ENCODE measurements around the gene KRT3. TPM values are rescaled to one million over a fixed set of nuclear protein-coding genes. Genes with fewer than 3 reads are reported as not detected.

The KRT3 gene
- total RNA-seq, 5 donors from 2014 or later (not counting 1 experiment from before 2014, with no cell fraction given), result not detected

DNA sequence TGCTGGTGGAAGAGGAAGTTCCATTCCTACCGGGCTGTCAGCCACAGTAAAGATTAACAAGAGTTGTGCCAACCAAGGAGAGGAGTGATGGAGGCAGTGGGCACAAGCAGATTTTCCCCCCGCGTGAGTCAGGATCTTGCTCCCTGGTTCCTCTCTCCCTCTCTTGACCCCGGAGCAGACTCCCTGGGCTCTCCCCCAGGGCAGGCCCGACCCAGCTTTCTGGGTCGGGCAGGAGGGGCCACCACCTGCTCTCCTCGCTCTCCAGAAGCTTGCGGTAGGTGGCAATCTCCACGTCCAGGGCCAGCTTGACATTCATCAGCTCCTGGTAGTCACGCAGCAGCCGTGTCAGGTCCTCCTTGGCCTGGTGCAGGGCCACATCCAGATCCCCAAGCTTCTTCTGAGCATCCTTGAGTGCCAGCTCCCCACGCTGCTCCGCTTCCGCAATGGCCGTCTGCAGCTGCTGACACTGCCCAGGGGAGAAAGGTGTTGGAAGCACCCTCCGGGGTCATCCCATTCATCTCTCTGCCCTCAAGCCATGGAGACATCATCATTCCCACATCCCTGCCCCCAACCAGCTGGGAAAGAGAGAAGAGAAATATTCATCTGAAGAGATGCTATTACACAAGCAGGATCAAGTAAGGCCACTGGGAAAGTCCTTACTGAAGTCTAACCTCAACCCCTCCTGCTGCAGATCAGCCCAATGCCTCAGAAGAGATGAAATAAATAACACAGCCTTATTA is 27.0 kb upstream of the KRT3 start:
- Mint-ChIP-seq H3K4me1 (peaks cover 2 to 10% (median 4%) of the 10 kb centered on the region in 3 donors), H3K9me3 (no peaks in the 10 kb centered on the region), H3K4me3 (no peak overlapping the region), H3K36me3 (no peaks in the 10 kb centered on the region), H3K27ac (no peak overlapping the region), H3K27me3 (peaks cover 0 to 11% of the 10 kb centered on the region in 2 donors)
- 66% methylated on average over 10 of the region's 16 CpGs for WGBS (ENCODE audit: insufficient coverage)
- Histone ChIP-seq H3K4me3 (ENCODE audit: control insufficient read depth in 1 of 2, extremely low read depth in 1 of 2, low read length in 1 of 2) (no peak overlapping the region), H3K27me3 (replicated peaks in 1 of 2; ENCODE audit: control insufficient read depth in 2 of 2, extremely low read depth in 1 of 2, insufficient read depth in 2 of 2, low read length in 1 of 2) (peaks cover 0 to 28% of the 10 kb centered on the region in 2 experiments), H3K9me3 (no peaks in the 10 kb centered on the region), H3K4me1 (ENCODE audit: control insufficient read depth in 1 of 2, extremely low read depth in 1 of 2, insufficient read depth in 2 of 2, low read length in 2 of 2) (peaks cover 3 to 4% of the 10 kb centered on the region in 2 experiments), H3K36me3 (ENCODE audit: control insufficient read depth in 2 of 2, extremely low read depth in 1 of 2, insufficient read depth in 1 of 2, low read length in 1 of 2) (no peaks in the 10 kb centered on the region), H3K27ac (ENCODE audit: low read length) (no peak overlapping the region)
- ChIA-PET CTCF (no interaction called here), POLR2A (no interaction called here)
- no peak for ATAC-seq (replicated peaks in 1 of 4)
- no peak for DNase-seq

DNA sequence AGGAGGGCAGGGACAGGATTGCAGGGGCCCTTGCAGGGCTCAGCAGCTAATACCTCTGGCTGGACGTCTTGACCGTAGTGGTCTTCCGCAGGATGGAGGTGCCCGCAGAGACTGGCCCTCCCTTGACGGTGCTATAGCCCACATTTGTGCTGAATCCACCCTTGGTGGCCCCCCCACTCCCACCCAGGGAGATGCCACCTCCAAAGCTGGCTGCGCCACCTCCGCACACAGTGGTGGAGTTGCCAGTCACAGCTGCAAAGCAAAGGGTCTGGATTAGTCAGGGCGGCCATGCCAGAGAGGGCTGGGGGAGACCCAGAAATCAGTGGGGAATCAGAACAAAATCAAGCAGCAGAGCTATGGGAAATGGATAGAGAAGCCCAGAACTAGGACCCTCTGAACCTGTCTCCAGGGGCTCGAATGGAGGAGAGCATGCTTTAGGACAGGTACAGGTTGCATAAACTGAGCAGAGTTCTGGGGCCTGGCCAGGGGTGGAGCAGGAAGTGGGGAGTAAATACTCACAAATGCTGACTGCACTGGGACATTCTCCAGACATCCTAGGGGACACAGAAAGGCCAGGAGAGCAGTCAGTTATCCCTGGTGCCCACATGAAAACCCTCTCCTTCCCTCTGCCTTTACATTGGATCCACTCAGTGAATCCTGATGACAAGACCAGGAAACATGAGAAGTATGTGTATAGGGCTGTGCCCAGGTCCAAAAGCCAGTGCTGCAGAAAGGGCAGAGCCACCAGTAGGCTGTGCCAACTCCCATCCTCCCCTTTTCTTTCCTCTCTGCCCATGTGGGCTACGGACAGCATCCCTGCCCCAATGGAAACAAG is 26.1 kb upstream of the KRT3 start:
- Mint-ChIP-seq H3K4me3 (no peak overlapping the region), H3K36me3 (no peaks in the 10 kb centered on the region), H3K27ac (no peak overlapping the region), H3K4me1 (peaks cover 10 to 14% (median 12%) of the 10 kb centered on the region in 3 donors), H3K27me3 (peaks cover 0 to 15% of the 10 kb centered on the region in 2 donors), H3K9me3 (no peaks in the 10 kb centered on the region)
- Histone ChIP-seq H3K4me1 (ENCODE audit: control insufficient read depth in 1 of 2, extremely low read depth in 1 of 2, insufficient read depth in 2 of 2, low read length in 2 of 2) (peaks cover 10 to 12% of the 10 kb centered on the region in 2 experiments), H3K9me3 (no peaks in the 10 kb centered on the region), H3K27me3 (replicated peaks in 1 of 2; ENCODE audit: control insufficient read depth in 2 of 2, extremely low read depth in 1 of 2, insufficient read depth in 2 of 2, low read length in 1 of 2) (peaks cover 0 to 27% of the 10 kb centered on the region in 2 experiments), H3K27ac (ENCODE audit: low read length) (no peak overlapping the region), H3K4me3 (ENCODE audit: control insufficient read depth in 1 of 2, extremely low read depth in 1 of 2, low read length in 1 of 2) (no peak overlapping the region), H3K36me3 (ENCODE audit: control insufficient read depth in 2 of 2, extremely low read depth in 1 of 2, insufficient read depth in 1 of 2, low read length in 1 of 2) (no peaks in the 10 kb centered on the region)
- CTCF ChIA-PET, result no interaction called here
- 85% methylated on average over 8 of the region's 10 CpGs for WGBS (ENCODE audit: insufficient coverage)
- DNase-seq (no peak), ATAC-seq (replicated peaks in 1 of 4) (no peak)
- POLR2A ChIA-PET, result no interaction called here

DNA sequence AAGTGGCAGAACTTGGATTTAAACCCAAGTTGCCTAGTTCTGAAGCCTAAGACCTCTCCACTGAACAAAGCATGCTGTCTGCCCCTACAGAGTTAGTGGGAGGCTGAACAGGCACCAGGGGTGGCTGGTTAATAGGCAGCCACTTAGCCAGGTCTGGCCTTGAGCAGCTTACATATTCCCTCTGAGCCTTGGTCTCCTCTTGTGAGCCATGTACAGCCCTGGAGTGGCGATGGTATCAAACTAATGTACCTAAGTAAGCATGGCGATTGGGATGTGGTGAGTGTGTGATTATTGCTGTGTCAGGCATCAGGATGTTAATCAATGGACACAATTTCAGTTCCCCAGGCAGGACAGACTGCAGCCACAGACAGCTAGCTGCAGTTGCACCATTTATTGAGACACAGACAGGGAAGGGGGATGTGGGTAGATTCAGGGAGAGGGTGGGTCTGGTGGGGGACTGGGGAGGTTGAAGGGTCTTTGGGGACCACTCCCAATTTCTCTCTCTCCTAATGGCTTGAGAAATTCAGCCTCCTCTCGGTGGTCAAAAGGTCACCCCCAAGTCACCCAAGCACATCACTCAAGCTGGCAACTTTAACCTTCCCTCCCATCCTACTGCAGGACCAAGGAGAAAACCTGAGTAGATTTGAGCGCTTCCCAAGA is 25.3 kb upstream of the KRT3 start:
- no peak for ATAC-seq (replicated peaks in 1 of 4)

DNA sequence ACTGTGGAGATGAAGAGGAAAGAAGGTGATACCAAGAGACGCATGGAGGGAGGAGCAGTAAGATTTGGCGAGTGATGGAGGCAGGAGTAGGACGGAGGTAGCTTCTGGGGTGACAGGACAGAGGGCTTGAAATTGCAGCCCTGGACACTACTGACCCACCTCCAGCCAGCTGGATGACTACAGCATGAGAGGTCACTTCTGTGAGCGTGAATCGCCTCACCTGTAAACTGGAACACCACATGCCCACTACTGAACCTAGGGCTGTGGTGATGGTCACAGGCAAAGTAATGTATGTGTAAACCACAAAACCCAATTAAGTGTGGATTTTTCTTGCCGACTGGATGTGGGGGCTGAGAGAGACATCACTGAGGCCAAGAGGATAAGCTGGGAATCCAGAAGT is 24.6 kb upstream of the KRT3 start:
- no peak overlapping the region for H3K4me3 ChIP-seq (ENCODE audit: control insufficient read depth in 1 of 2, extremely low read depth in 1 of 2, low read length in 1 of 2)
- Mint-ChIP-seq H3K9me3 (no peaks in the 10 kb centered on the region), H3K27ac (no peak overlapping the region), H3K27me3 (peaks cover 0 to 15% of the 10 kb centered on the region in 2 donors), H3K4me1 (peaks cover 10 to 14% (median 12%) of the 10 kb centered on the region in 3 donors), H3K4me3 (no peak overlapping the region), H3K36me3 (no peaks in the 10 kb centered on the region)
- H3K27ac ChIP-seq (ENCODE audit: low read length), result no peak overlapping the region
- DNase-seq (no peak), ATAC-seq (replicated peaks in 1 of 4) (no peak)
- no peaks in the 10 kb centered on the region for H3K36me3 ChIP-seq (ENCODE audit: control insufficient read depth in 2 of 2, extremely low read depth in 1 of 2, insufficient read depth in 1 of 2, low read length in 1 of 2)
- CTCF ChIA-PET, result no interaction called here
- peaks cover 10 to 14% of the 10 kb centered on the region in 2 experiments for H3K4me1 ChIP-seq (ENCODE audit: control insufficient read depth in 1 of 2, extremely low read depth in 1 of 2, insufficient read depth in 2 of 2, low read length in 2 of 2)
- POLR2A ChIA-PET, result no interaction called here
- no CpG with 5 or more reads among the region's 6 CpGs for WGBS (ENCODE audit: insufficient coverage)
- H3K9me3 ChIP-seq, result no peaks in the 10 kb centered on the region
- peaks cover 0 to 19% of the 10 kb centered on the region in 2 experiments for H3K27me3 ChIP-seq (replicated peaks in 1 of 2; ENCODE audit: control insufficient read depth in 2 of 2, extremely low read depth in 1 of 2, insufficient read depth in 2 of 2, low read length in 1 of 2)

More for the DNA sequence above, 25.3 kb upstream of the KRT3 start:
- Histone ChIP-seq H3K36me3 (ENCODE audit: control insufficient read depth in 2 of 2, extremely low read depth in 1 of 2, insufficient read depth in 1 of 2, low read length in 1 of 2) (no peaks in the 10 kb centered on the region), H3K9me3 (no peaks in the 10 kb centered on the region), H3K27me3 (replicated peaks in 1 of 2; ENCODE audit: control insufficient read depth in 2 of 2, extremely low read depth in 1 of 2, insufficient read depth in 2 of 2, low read length in 1 of 2) (peaks cover 0 to 19% of the 10 kb centered on the region in 2 experiments), H3K27ac (ENCODE audit: low read length) (no peak overlapping the region), H3K4me3 (ENCODE audit: control insufficient read depth in 1 of 2, extremely low read depth in 1 of 2, low read length in 1 of 2) (no peak overlapping the region), H3K4me1 (ENCODE audit: control insufficient read depth in 1 of 2, extremely low read depth in 1 of 2, insufficient read depth in 2 of 2, low read length in 2 of 2) (peaks cover 10 to 14% of the 10 kb centered on the region in 2 experiments)
- WGBS (ENCODE audit: insufficient coverage), result 89% methylated on average over 3 of the region's 4 CpGs
- Mint-ChIP-seq H3K9me3 (no peaks in the 10 kb centered on the region), H3K27ac (no peak overlapping the region), H3K36me3 (no peaks in the 10 kb centered on the region), H3K4me3 (no peak overlapping the region), H3K27me3 (peaks cover 0 to 15% of the 10 kb centered on the region in 2 donors), H3K4me1 (peaks cover 10 to 14% (median 12%) of the 10 kb centered on the region in 3 donors)
- CTCF ChIA-PET, result no interaction called here
- POLR2A ChIA-PET, result no interaction called here
- no peak for DNase-seq

DNA sequence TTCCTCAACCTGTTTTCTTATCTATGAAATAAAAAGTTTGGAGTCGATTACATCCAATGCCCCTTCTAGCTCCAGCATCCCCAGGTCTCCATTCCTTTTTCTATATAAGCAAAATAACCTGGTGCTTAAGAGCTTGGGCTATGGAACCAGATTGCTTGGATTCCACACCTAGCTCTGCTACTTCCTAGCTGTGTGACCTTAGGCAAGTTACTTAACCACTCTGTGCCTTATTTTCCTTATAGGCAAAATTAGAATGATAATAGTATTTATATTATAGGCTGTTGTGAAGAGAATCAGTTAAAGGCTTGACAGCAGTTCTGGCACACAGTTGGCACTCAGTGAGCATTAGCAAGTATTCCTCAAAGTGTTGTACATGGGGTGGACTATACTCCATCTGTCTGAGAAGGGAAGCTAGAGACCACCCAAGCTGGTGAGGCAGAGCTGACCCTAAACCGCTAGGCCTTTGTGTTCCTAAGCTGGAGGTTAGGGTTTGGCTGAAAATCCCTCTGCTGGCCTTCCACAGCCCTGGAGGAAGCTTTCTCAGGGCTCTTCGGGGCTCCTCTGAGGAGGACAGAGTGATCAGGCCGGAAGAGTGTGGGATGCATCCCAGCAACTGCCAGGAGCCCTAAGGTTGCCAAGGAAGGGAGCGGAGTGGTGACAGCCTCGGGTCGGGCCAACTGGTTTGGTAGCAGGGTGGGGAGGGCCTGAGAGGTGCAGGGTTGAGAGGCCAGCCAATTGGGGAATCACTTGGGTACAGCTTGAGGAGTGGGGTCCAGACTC is 24.0 kb upstream of the KRT3 start:
- Mint-ChIP-seq H3K36me3 (no peaks in the 10 kb centered on the region), H3K27me3 (peaks cover 0 to 15% of the 10 kb centered on the region in 2 donors), H3K4me3 (no peak overlapping the region), H3K9me3 (no peaks in the 10 kb centered on the region), H3K27ac (no peak overlapping the region), H3K4me1 (peaks cover 10 to 14% (median 12%) of the 10 kb centered on the region in 3 donors)
- Histone ChIP-seq H3K36me3 (ENCODE audit: control insufficient read depth in 2 of 2, extremely low read depth in 1 of 2, insufficient read depth in 1 of 2, low read length in 1 of 2) (no peaks in the 10 kb centered on the region), H3K27ac (ENCODE audit: low read length) (no peak overlapping the region), H3K9me3 (no peaks in the 10 kb centered on the region), H3K4me3 (ENCODE audit: control insufficient read depth in 1 of 2, extremely low read depth in 1 of 2, low read length in 1 of 2) (no peak overlapping the region), H3K27me3 (replicated peaks in 1 of 2; ENCODE audit: control insufficient read depth in 2 of 2, extremely low read depth in 1 of 2, insufficient read depth in 2 of 2, low read length in 1 of 2) (peaks cover 0 to 19% of the 10 kb centered on the region in 2 experiments), H3K4me1 (ENCODE audit: control insufficient read depth in 1 of 2, extremely low read depth in 1 of 2, insufficient read depth in 2 of 2, low read length in 2 of 2) (peaks cover 10 to 14% of the 10 kb centered on the region in 2 experiments)
- CTCF ChIA-PET, result interaction anchor here in 1 of 2 donors (0.7 kb wide), 1 partner anchor 20 kb away, joined by 3 read pairs; no protein-coding TSS in a partner anchor
- ATAC-seq (replicated peaks in 1 of 4), result no peak
- WGBS (ENCODE audit: insufficient coverage), result 77% methylated on average over 6 of the region's 7 CpGs
- no peak for DNase-seq
- POLR2A ChIA-PET, result interaction anchor here in 1 of 2 donors (0.6 kb wide), 1 partner anchor 17 kb away, joined by 6 read pairs; no protein-coding TSS in a partner anchor

Data from T-cell (primary cell).